Motor neuron (in vitro differentiated cells): Measurements from ENCODE around the gene TIMM10. TPM values are rescaled to one million over a fixed set of nuclear protein-coding genes. Genes with fewer than 3 reads are reported as not detected.

Experiments used
- total RNA-seq, 8 experiments: library from RNA; unstranded; fragments of 300-600 nt; gene quantifications; 2 replicates each; pipeline versions ENCODE4 v1.2.3 to v1.2.4, GENCODE V29; 2022

The TIMM10 gene
- total RNA-seq, 8 experiments from 2014 or later: 28.3 to 86.7 (median 58.9) TPM

Other genes starting within 250 kb of the TIMM10 start
- gene TNKS1BP1, start 205.8 kb downstream of the TIMM10 start, total RNA-seq: 100 to 1,000 TPM in 2 of 8 experiments, 10 to 100 TPM in 6; 28.4 to 104 (median 55.4) TPM
- gene SSRP1, start 194.9 kb downstream of the TIMM10 start, total RNA-seq: 100 to 1,000 TPM in 4 of 8 experiments, 10 to 100 TPM in 4; 64.9 to 164 (median 101) TPM
- 100 to 1,000 TPM in 3 of 8 experiments, 10 to 100 TPM in 1, under 1 TPM in 2, not detected in 2; 0.36 to 153 (median 99.5) TPM for gene P2RX3, start 192.4 kb downstream of the TIMM10 start, total RNA-seq
- gene PRG3, start 149.6 kb downstream of the TIMM10 start, total RNA-seq: not detected
- 1 to 10 TPM in 1 of 8 experiments, under 1 TPM in 2, not detected in 5; 0.18 to 1.1 (median 0.29) TPM for gene PRG2, start 140.1 kb downstream of the TIMM10 start, total RNA-seq
- 10 to 100 TPM in 2 of 8 experiments, 1 to 10 TPM in 4, under 1 TPM in 2; 0.43 to 25.8 (median 3.0) TPM for gene SLC43A3, start 103.6 kb downstream of the TIMM10 start, total RNA-seq
- 10 to 100 TPM in 1 of 8 experiments, 1 to 10 TPM in 6, under 1 TPM in 1; 0.25 to 11.6 (median 5.8) TPM for gene RTN4RL2, start 70.2 kb downstream of the TIMM10 start, total RNA-seq
- 10 to 100 TPM in 2 of 8 experiments, 1 to 10 TPM in 4, under 1 TPM in 2; 0.32 to 13.7 (median 2.1) TPM for gene SLC43A1, start 15.1 kb downstream of the TIMM10 start, total RNA-seq
- gene SMTNL1, start 6.8 kb upstream of the TIMM10 start, total RNA-seq: under 1 TPM in 7 of 8 experiments, not detected in 1; 0.25 to 0.60 (median 0.42) TPM
- gene UBE2L6, start 36.9 kb upstream of the TIMM10 start, total RNA-seq: 100 to 1,000 TPM in 2 of 8 experiments, 10 to 100 TPM in 6; 22.6 to 177 (median 52.5) TPM
- gene SERPING1, start 66.9 kb upstream of the TIMM10 start, total RNA-seq: 10 to 100 TPM in 4 of 8 experiments, 1 to 10 TPM in 4; 1.7 to 35.1 (median 9.9) TPM
- gene YPEL4, start 119.2 kb upstream of the TIMM10 start, total RNA-seq: 10 to 100 TPM in 4 of 8 experiments, 1 to 10 TPM in 4; 3.7 to 13.1 (median 8.8) TPM
- gene CLP1, start 127.0 kb upstream of the TIMM10 start, total RNA-seq: 10 to 100 TPM in 7 of 8 experiments, 1 to 10 TPM in 1; 9.9 to 19.0 (median 12.9) TPM
- gene ZDHHC5, start 137.4 kb upstream of the TIMM10 start, total RNA-seq: 10 to 100 TPM; 15.2 to 59.5 (median 31.5) TPM
- gene MED19, start 181.5 kb upstream of the TIMM10 start, total RNA-seq: 10 to 100 TPM; 16.3 to 35.2 (median 29.2) TPM
- gene TMX2, start 181.8 kb upstream of the TIMM10 start, total RNA-seq: 100 to 1,000 TPM in 4 of 8 experiments, 10 to 100 TPM in 4; 70.0 to 149 (median 105) TPM
- 100 to 1,000 TPM; 113 to 203 (median 149) TPM for gene SELENOH, start 210.7 kb upstream of the TIMM10 start, total RNA-seq
- 1 to 10 TPM in 5 of 8 experiments, under 1 TPM in 3; 0.46 to 6.1 (median 1.1) TPM for gene BTBD18, start 221.1 kb upstream of the TIMM10 start, total RNA-seq
- gene CTNND1, start 231.0 kb upstream of the TIMM10 start, total RNA-seq: 100 to 1,000 TPM in 2 of 8 experiments, 10 to 100 TPM in 6; 59.5 to 166 (median 86.1) TPM